PC-3 (cell line): ENCODE results near the gene EPS8. TPM values are rescaled to one million over a fixed set of nuclear protein-coding genes. Genes with fewer than 3 reads are reported as not detected.
A peak's percentile ranks its signal among the peaks of the same experiment; 100 is the strongest.

Experiments used
- ATAC-seq: fragments of 200-7000 bp; cut with Tn5 transposase; 2 replicates; pipeline ENCODE4 v1.9.1; 2020; ENCODE audit warnings: mild to moderate bottlenecking, moderate library complexity
- Bru-seq: library from RNA; stranded (reverse); fragments of 400-500 nt; gene quantifications from one replicate; lab custom pipeline; 2021; lab: Mats Ljungman, UMichigan
- BruChase-seq, 2 experiments: library from RNA; stranded (reverse); fragments of 400-500 nt; gene quantifications; one replicate each; lab custom pipeline; 2021; lab: Mats Ljungman, UMichigan
- BruUV-seq: library from RNA; stranded (reverse); fragments of 400-500 nt; replicated peaks from 2 replicates; lab custom pipeline; 2021; lab: Mats Ljungman, UMichigan
- CTCF ChIA-PET: fragments of 300-600 bp; sonication (Branson Sonifier 250); formaldehyde crosslinking; loops from one replicate; lab custom pipeline; 2022; ENCODE audit warnings: antibody characterized with exemption; lab: Charles Lee
- POLR2A ChIA-PET: fragments of 300-600 bp; sonication (Branson Sonifier 250); formaldehyde crosslinking; loops from one replicate; lab custom pipeline; 2022; ENCODE audit warnings: antibody characterized with exemption; ENCODE audit not compliant: unreplicated experiment; lab: Charles Lee
- DNase-seq: peaks from one replicate; pipeline ENCODE4 v3.0.0-alpha.2; 2015
- H2AFZ ChIP-seq: fragments of 300-600 bp; sonication (generic); 2 replicates; pipeline ENCODE4 v1.6.0; 2016; ENCODE audit warnings: antibody characterized with exemption, low read length
- H3F3A ChIP-seq: fragments of 300-600 bp; sonication (generic); one replicate; pipeline ENCODE4 v1.6.0; 2017; ENCODE audit warnings: antibody characterized with exemption, low read length, control low read depth, mild to moderate bottlenecking; ENCODE audit not compliant: unreplicated experiment
- H3K27ac ChIP-seq: fragments of 300-600 bp; sonication (generic); 2 replicates; pipeline ENCODE4 v1.5.1; 2016; ENCODE audit warnings: mild to moderate bottlenecking, low read length
- H3K27me3 ChIP-seq: fragments of 300-600 bp; sonication (generic); 2 replicates; pipeline ENCODE4 v1.6.1; 2016; ENCODE audit warnings: low read length, mixed read lengths
- H3K36me3 ChIP-seq: fragments of 300-600 bp; sonication (generic); 2 replicates; pipeline ENCODE4 v1.6.1; 2016; ENCODE audit warnings: low read depth, mixed run types, low read length, mixed read lengths
- H3K4me1 ChIP-seq: fragments of 300-600 bp; sonication (generic); 2 replicates; pipeline ENCODE4 v1.5.1; 2016; ENCODE audit warnings: low read length; ENCODE audit not compliant: insufficient read depth
- H3K4me2 ChIP-seq: fragments of 300-600 bp; sonication (generic); 2 replicates; pipeline ENCODE4 v1.6.0; 2016; ENCODE audit warnings: low read length
- H3K4me3 ChIP-seq: fragments of 300-600 bp; sonication (generic); 2 replicates; pipeline ENCODE4 v1.5.1; 2016; ENCODE audit warnings: mild to moderate bottlenecking, low read length, mixed read lengths
- H3K79me2 ChIP-seq: fragments of 300-600 bp; sonication (generic); 2 replicates; pipeline ENCODE4 v1.6.1; 2017; ENCODE audit warnings: low read length, mixed read lengths
- H3K9ac ChIP-seq: fragments of 300-600 bp; sonication (generic); 2 replicates; pipeline ENCODE4 v1.6.0; 2016; ENCODE audit warnings: mild to moderate bottlenecking, low read length
- H3K9me2 ChIP-seq: fragments of 300-600 bp; sonication (generic); replicated peaks from 2 replicates; pipeline ENCODE4 v1.6.1; 2016; ENCODE audit warnings: mixed run types, low read length, mixed read lengths
- H3K9me3 ChIP-seq: fragments of 300-600 bp; sonication (generic); 2 replicates; pipeline ENCODE4 v1.6.1; 2016; ENCODE audit warnings: low read length, mixed read lengths
- H4K20me1 ChIP-seq: fragments of 300-600 bp; sonication (generic); 2 replicates; pipeline ENCODE4 v1.6.1; 2016; ENCODE audit warnings: low read length, mixed read lengths
- CTCF ChIP-seq: fragments of 300-600 bp; sonication (generic); conservative IDR thresholded peaks from 2 replicates; pipeline ENCODE4 v1.5.1; 2017; ENCODE audit warnings: antibody characterized with exemption, low read depth, mild to moderate bottlenecking, low read length
- EZH2 ChIP-seq: fragments of 300-600 bp; sonication (generic); IDR thresholded peaks from one replicate; pipeline ENCODE4 v1.6.1; 2017; ENCODE audit warnings: antibody characterized with exemption, mild to moderate bottlenecking, low read length; ENCODE audit not compliant: unreplicated experiment
- EZH2phosphoT487 ChIP-seq: fragments of 300-600 bp; sonication (generic); IDR thresholded peaks from 2 replicates; pipeline ENCODE4 v1.6.1; 2018; ENCODE audit warnings: mild to moderate bottlenecking, antibody characterized with exemption, low read length, borderline replicate concordance
- intact Hi-C: fragments of 100-400 bp; cut with micrococcal nuclease; formaldehyde crosslinking; loops from 2 replicates; pipeline ENCODE4 v1.9.0; 2023
- long read RNA-seq: library from polyadenylated mRNA; unstranded; transcript quantifications from one replicate; pipeline ENCODE4 v2.0.0, GENCODE V29; 2021; ENCODE audit not compliant: unreplicated experiment
- total RNA-seq: library from RNA; depleted of rRNA; stranded (reverse); fragments of >200 nt; gene quantifications from 2 replicates; pipeline ENCODE4 v1.2.3, GENCODE V29; 2014; rRNA removed

Gene EPS8
- total RNA-seq (37.8 and 47.4 TPM in 2 replicates), Bru-seq, nascent RNA (percentile 73 among the genes with signal in this experiment), BruChase-seq, experiment 1, labeled RNA remaining after a 6-hour chase (percentile 62 among the genes with signal in this experiment), BruChase-seq, experiment 2, labeled RNA remaining after a 2-hour chase (percentile 62 among the genes with signal in this experiment)
- long read RNA-seq, transcript EPS8-221 (21 exons, 3,873 nt) = major isoform, 63 of 88 reads
- long read RNA-seq, partial matches to known transcripts = 13 of 88 reads
- long read RNA-seq, other reads (novel, unspliced or antisense) = 11 of 88 reads

DNA sequence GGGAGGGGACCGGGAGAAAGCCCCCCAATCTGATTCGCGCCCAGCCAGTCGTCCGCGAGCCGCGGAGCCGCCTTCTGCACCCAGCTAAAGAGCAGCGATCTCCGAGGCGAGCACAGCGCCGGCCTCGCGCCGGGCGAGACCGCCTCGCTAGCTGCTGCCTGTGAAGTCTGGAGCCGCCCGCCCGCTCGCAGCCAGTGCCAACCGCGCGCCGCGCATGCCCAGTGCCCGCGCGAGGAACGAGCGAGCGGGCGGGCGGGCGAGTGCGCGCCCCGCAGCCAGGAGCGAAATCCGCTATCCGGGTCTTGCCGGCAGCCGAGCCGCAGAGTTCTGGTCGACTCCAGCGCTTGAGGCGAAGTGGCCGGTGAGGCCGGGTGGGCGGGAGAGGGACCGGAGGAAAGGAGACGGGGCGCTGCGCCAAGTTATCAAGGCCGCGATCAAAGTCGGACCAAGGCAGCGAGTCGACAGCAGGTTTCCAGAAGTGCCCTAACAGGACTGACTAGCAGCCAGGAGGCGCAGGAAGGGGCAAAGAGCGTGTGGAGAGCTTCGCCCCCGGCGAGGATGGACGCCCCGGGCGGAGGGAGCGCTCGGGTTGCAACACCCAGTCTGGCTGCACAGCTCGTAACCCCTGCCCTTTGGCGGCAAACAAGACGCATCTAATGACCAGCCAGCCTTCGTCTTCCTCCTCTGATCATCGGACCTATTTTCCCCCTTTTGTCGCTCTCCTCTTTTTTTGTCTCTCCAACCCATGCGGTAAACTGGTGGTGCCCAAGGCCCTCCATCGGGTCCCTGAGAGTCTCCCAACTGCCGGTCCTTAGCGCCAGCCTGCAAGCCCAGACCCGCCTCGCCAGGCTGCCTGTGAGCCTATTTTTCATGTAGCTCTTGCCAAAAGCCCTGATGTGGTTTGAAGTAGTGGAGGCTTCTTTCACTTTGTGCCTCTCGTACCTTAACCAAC, at the start of gene EPS8:
TSS of gene EPS8 (minus strand) at position 169 of the 952 bp plus-strand sequence. CDS start 106,437 bp downstream, outside the sequence.
- intact Hi-C loops = loop anchor here (2.0 to 5.0 kb wide), 3 partner anchors 29 to 89 kb away; no protein-coding TSS in a partner anchor
- H3K79me2 ChIP-seq = peaks cover 43% of the 10 kb centered on the region
- ATAC-seq (peak; percentile 78), DNase-seq (peak; percentile 88)
- H3K9me2 ChIP-seq = no peaks in the 10 kb centered on the region
- H3K4me3 ChIP-seq = peak within 1 kb of the TSS; percentile 85
- TSS peak; percentile 79 for BruUV-seq
- H2AFZ ChIP-seq = peak within 1 kb of the TSS; percentile 87
- peaks cover 28% of the 10 kb centered on the region for H4K20me1 ChIP-seq
- TF ChIP-seq EZH2phosphoT487 (no peak), CTCF (no peak), EZH2 (no peak)
- peak within 1 kb of the TSS; percentile 94 for H3K9ac ChIP-seq
- POLR2A ChIA-PET = interaction anchor here (0.7 kb wide), 1 partner anchor 986 kb away, joined by 4 read pairs; the partner anchor contains the start of genes C12orf60 and WBP11
- CTCF ChIA-PET = interaction anchor here (0.7 to 1.1 kb wide), 2 partner anchors 59 to 153 kb away, joined by 3 read pairs; no protein-coding TSS in a partner anchor
- peak within 1 kb of the TSS; percentile 79 for H3K27ac ChIP-seq
- no peaks in the 10 kb centered on the region for H3K27me3 ChIP-seq
- peaks cover 18% of the 10 kb centered on the region for H3K4me1 ChIP-seq
- H3K36me3 ChIP-seq = peaks cover 10% of the 10 kb centered on the region
- no peaks in the 10 kb centered on the region for H3K9me3 ChIP-seq
- no peaks in the 10 kb centered on the region for H3F3A ChIP-seq
- peak within 1 kb of the TSS; percentile 91 for H3K4me2 ChIP-seq

- POLR2A ChIA-PET = no interaction called here
- no peak for DNase-seq
- intact Hi-C loops = no loop called here
- Histone ChIP-seq H3K4me2 (no peak overlapping the region), H4K20me1 (no peaks in the 10 kb centered on the region), H3K9me3 (no peaks in the 10 kb centered on the region), H3K27ac (no peak overlapping the region), H3K4me3 (no peak overlapping the region), H3K9me2 (no peaks in the 10 kb centered on the region), H3K79me2 (no peaks in the 10 kb centered on the region), H3F3A (no peaks in the 10 kb centered on the region), H2AFZ (no peak overlapping the region), H3K9ac (no peak overlapping the region), H3K36me3 (no peaks in the 10 kb centered on the region), H3K4me1 (peaks cover 6% of the 10 kb centered on the region), H3K27me3 (no peaks in the 10 kb centered on the region)
- no peak for ATAC-seq
- no peak for TF ChIP-seq CTCF
- no peak for TF ChIP-seq EZH2
- TF ChIP-seq EZH2phosphoT487 = no peak
- no TSS peak for BruUV-seq
- CTCF ChIA-PET = no interaction called here
These were observed 48.1 kb upstream of the EPS8 start for GRCh38 chr12:15837141-15837790.
